Spleen (tissue), 7 donors: ENCODE results near the gene GRIA1.

Experiments used
- POLR2A ChIP-seq, 3 donors: fragments of 450-650 bp; IDR thresholded peaks; one replicate each; pipeline ENCODE4 v1.5.1; 2017; ENCODE audit warnings: antibody characterized with exemption in 3 of 3, mild to moderate bottlenecking in 1 of 3
- POLR2AphosphoS5 ChIP-seq, 3 donors: sonication (generic); formaldehyde crosslinking; IDR thresholded peaks; one replicate each; pipeline ENCODE4 v1.5.1; 2017; ENCODE audit warnings: antibody characterized with exemption in 3 of 3
- TF ChIP-seq, protein P1 (sequence below), 11 experiments: fragments of 200-600 bp in 7 of 11; fragments of 450-650 bp in 4 of 11; sonication (generic) in 4 of 11; IDR thresholded peaks in 8 of 11; conservative IDR thresholded peaks in 3 of 11; 1 replicate in 7 of 11; 2 replicates in 4 of 11; pipeline versions ENCODE4 v1.4.0 to v1.8.0; 2016 to 2021; ENCODE audit warnings: antibody characterized with exemption in 11 of 11, inconsistent platforms in 4 of 11, mild to moderate bottlenecking in 1 of 11
- donor health status: DM: no; HTN: no; CAD: no; lungs with moderate emphysema.
- donor health status: DM: no; HTN: no; CAD: no.
- donor health status: DM: no; HTN: no; CAD: no.

DNA sequence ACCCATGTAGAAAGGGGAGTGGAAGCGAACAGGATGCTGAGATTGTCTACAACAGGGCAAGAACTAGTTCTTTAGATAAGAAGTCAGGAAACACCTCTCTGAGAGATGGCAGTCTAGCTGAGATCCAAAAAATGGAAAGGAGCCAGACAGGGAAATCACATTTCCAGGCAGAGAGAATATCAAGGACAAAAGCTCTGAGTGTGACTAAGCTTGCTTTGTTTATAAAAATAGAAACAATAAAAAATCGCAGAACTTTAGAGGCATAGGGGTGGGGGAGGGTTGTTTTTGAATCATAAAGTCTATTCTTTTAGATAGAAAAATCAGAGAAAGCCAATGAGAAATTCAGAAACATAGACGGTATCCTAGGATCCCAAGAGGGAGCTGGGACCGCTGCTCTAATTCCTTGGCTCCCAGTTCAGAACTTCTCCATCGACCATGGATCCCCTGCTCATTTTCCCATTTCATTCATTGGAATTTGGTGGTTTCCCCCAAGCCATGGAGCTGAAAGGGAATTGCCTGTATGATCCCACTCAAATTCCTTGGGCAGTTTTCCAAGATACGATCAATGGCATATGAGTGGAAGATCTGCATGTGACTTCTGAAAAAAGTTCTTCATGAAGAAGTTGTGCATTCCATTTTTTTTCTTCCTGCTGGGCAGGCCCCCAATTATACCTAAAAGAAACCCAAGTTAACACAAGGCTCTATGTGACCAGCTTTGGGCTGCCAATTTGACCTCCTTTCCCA is 182.0 kb downstream of the GRIA1 start:
- TF ChIP-seq, protein P1, sequence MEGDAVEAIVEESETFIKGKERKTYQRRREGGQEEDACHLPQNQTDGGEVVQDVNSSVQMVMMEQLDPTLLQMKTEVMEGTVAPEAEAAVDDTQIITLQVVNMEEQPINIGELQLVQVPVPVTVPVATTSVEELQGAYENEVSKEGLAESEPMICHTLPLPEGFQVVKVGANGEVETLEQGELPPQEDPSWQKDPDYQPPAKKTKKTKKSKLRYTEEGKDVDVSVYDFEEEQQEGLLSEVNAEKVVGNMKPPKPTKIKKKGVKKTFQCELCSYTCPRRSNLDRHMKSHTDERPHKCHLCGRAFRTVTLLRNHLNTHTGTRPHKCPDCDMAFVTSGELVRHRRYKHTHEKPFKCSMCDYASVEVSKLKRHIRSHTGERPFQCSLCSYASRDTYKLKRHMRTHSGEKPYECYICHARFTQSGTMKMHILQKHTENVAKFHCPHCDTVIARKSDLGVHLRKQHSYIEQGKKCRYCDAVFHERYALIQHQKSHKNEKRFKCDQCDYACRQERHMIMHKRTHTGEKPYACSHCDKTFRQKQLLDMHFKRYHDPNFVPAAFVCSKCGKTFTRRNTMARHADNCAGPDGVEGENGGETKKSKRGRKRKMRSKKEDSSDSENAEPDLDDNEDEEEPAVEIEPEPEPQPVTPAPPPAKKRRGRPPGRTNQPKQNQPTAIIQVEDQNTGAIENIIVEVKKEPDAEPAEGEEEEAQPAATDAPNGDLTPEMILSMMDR (IDR thresholded peaks at IDR 0.05 in 8 of 11, conservative IDR thresholded peaks at IDR 0.05 in 3 of 11) = no peak
- TF ChIP-seq POLR2AphosphoS5 (IDR thresholded peaks at IDR 0.05) = no peak
- no peak for TF ChIP-seq POLR2A (IDR thresholded peaks at IDR 0.05)
